GM18858 (cell line): ENCODE data around the gene PHF2.

Experiments
- ATAC-seq: cut with Tn5 transposase; IDR thresholded peaks from one replicate; pipeline ENCODE4 v1.9.1; 2021; ENCODE audit not compliant: unreplicated experiment

PHF2 gene

GRCh38 chr9:93576258-93577077 is at the start of gene PHF2:
PHF2 (plus strand) TSS chr9:93576584; CDS start chr9:93576774, 190 bp downstream.
- no peak for ATAC-seq

GRCh38 chr9:93531374-93531773 is 45.0 kb upstream of the PHF2 start:
- no peak for ATAC-seq

- ATAC-seq = no peak
These were observed 44.2 kb upstream of the PHF2 start for GRCh38 chr9:93532141-93532540.

GRCh38 chr9:93533863-93534262 is 42.5 kb upstream of the PHF2 start:
- ATAC-seq = no peak

GRCh38 chr9:93536167-93536566 is 40.2 kb upstream of the PHF2 start:
- ATAC-seq = no peak

GRCh38 chr9:93536874-93537273 is 39.5 kb upstream of the PHF2 start:
- no peak for ATAC-seq

GRCh38 chr9:93540305-93540704 is 36.1 kb upstream of the PHF2 start:
- no peak for ATAC-seq

- ATAC-seq = no peak
These were observed 35.4 kb upstream of the PHF2 start for GRCh38 chr9:93541005-93541404.

GRCh38 chr9:93541581-93542349 is 34.6 kb upstream of the PHF2 start:
- no peak for ATAC-seq

GRCh38 chr9:93543117-93543516 is 33.3 kb upstream of the PHF2 start:
- no peak for ATAC-seq

GRCh38 chr9:93546356-93546755 is 30.0 kb upstream of the PHF2 start:
- no peak for ATAC-seq

GRCh38 chr9:93549611-93550010 is 26.8 kb upstream of the PHF2 start:
- ATAC-seq = no peak

GRCh38 chr9:93552923-93553322 is 23.5 kb upstream of the PHF2 start:
- ATAC-seq = no peak

- no peak for ATAC-seq
These were observed 21.0 kb upstream of the PHF2 start for GRCh38 chr9:93555370-93555769.

GRCh38 chr9:93557366-93558137 is 18.8 kb upstream of the PHF2 start:
- no peak for ATAC-seq

GRCh38 chr9:93558503-93558902 is 17.9 kb upstream of the PHF2 start:
- no peak for ATAC-seq

- no peak for ATAC-seq
These were observed 15.4 kb upstream of the PHF2 start for GRCh38 chr9:93560991-93561390.

GRCh38 chr9:93562157-93562556 is 14.2 kb upstream of the PHF2 start:
- ATAC-seq = no peak

GRCh38 chr9:93565089-93565488 is 11.3 kb upstream of the PHF2 start:
- no peak for ATAC-seq

- peak; percentile 80 for ATAC-seq
These were observed 9.7 kb upstream of the PHF2 start for GRCh38 chr9:93566408-93567270.
